GM12873 (cell line): ENCODE results near the gene BCR.

Source experiments
- CTCF ChIP-seq: IDR thresholded peaks from 2 replicates; pipeline ENCODE4 v1.5.1; 2012; ENCODE audit warnings: low read depth, mild to moderate bottlenecking, moderate library complexity, low read length, control low read depth; ENCODE audit not compliant: insufficient read depth; ENCODE audit errors: missing control alignments

Gene BCR

GRCh38 chr22:23180301-23180892, at the start of gene BCR:
Gene BCR (plus strand): TSS chr22:23180509. CDS start chr22:23180961, 452 bp downstream.
- TF ChIP-seq CTCF, result no peak

GRCh38 chr22:23130697-23131096, 49.6 kb upstream of the BCR start:
- TF ChIP-seq CTCF, result no peak

- TF ChIP-seq CTCF, result no peak
These were observed 48.4 kb upstream of the BCR start for GRCh38 chr22:23131931-23132330.

- no peak for TF ChIP-seq CTCF
These were observed 47.8 kb upstream of the BCR start for GRCh38 chr22:23132376-23133091.

- TF ChIP-seq CTCF, result no peak
These were observed 46.4 kb upstream of the BCR start for GRCh38 chr22:23133922-23134321.

GRCh38 chr22:23137468-23137867, 42.8 kb upstream of the BCR start:
- no peak for TF ChIP-seq CTCF

GRCh38 chr22:23137905-23138561, 42.3 kb upstream of the BCR start:
- no peak for TF ChIP-seq CTCF
